Stomach smooth muscle (tissue), 2 donors: ENCODE measurements around the gene SLAIN2.

Source experiments
- H3K27ac ChIP-seq: one replicate; pipeline ENCODE4 v1.7.0; 2013; ENCODE audit warnings: mild to moderate bottlenecking, low read length, inconsistent platforms
- H3K27me3 ChIP-seq, 2 donors: one replicate each; pipeline ENCODE4 v1.7.0; 2013; ENCODE audit warnings: low read length in 2 of 2; ENCODE audit not compliant: insufficient read depth in 2 of 2, control insufficient read depth in 1 of 2
- H3K36me3 ChIP-seq, 2 donors: one replicate each; pipeline ENCODE4 v1.7.0; 2013; ENCODE audit warnings: low read length in 2 of 2; ENCODE audit not compliant: control insufficient read depth in 2 of 2, insufficient read depth in 2 of 2
- H3K4me1 ChIP-seq: one replicate; pipeline ENCODE4 v1.7.0; 2013; ENCODE audit warnings: low read length; ENCODE audit not compliant: control insufficient read depth, insufficient read depth
- H3K4me3 ChIP-seq, 2 donors: one replicate each; pipeline ENCODE4 v1.7.0; 2013; ENCODE audit warnings: low read length in 2 of 2
- H3K9ac ChIP-seq, 2 donors: one replicate each; pipeline ENCODE4 v1.7.0; 2013; ENCODE audit warnings: low read length in 2 of 2, mild to moderate bottlenecking in 1 of 2
- H3K9me3 ChIP-seq, 2 donors: one replicate each; pipeline ENCODE4 v1.7.0; 2013; ENCODE audit warnings: low read length in 2 of 2; ENCODE audit not compliant: control insufficient read depth in 2 of 2
- donor health status: healthy.
- donor health status: Pancreatic carcinoma.

The SLAIN2 gene

DNA sequence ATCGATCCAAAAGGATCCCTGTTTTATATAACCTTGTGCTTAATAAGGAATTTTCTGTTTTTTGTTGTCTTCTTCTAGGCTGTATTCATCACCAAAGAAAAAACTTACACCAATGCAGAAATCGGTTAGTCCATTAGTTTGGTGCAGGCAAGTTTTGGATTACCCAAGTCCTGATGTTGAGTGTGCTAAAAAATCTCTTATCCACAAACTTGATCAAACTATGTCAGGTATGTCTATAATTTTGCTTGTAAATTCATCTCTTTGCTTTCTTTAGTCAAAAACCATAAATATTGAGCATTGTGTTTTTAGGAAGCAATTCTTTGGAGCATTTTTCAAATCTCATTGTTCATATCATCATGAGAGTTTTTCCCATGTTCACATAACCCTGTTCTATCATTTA is 28.4 kb downstream of the SLAIN2 start:
- no peaks in the 10 kb centered on the region for H3K27me3 ChIP-seq
- no peaks in the 10 kb centered on the region for H3K9me3 ChIP-seq
- no peak overlapping the region for H3K27ac ChIP-seq
- H3K9ac ChIP-seq: no peak overlapping the region
- H3K4me3 ChIP-seq: no peak overlapping the region
- H3K4me1 ChIP-seq: no peaks in the 10 kb centered on the region
- no peaks in the 10 kb centered on the region for H3K36me3 ChIP-seq

DNA sequence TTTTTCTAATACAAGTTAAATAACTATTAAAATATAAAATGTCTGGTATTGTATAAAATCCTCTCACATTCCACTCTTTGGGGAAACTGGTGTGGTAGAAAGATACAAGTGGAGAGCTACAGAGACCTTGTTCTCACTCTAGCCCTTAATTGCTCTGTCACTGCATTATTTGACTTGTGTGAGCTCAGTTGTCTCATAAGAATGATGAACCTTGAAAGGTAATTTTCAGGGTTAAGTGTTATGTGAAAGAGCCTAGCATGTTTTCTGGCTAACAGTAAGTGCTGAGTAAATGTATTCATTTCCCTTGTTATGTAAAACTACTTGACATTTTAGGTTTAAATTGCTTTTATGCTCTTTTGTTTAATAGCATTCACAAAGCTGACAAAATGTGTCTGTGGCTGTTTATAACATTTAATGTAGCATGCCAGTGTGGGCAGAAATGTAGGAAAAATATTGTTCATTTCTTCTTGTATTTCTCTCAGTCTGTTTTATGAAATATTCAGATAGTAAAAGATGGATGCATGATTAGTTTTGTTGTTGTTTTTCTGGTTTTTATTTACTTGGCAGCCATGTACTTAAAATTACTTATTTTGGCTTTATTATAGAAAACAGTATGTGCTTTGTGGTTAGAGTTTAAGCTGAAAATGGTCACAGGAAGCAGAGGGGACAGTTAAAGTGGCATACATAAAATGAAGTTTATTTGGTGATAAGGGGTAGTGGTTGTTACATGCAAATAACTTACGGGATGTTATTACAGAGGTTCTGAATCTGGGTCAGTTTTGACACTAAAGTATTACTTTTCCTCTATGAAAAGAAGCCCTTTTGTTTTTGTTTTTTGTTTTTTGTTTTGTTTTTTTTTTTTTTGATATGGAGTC is 29.2 kb downstream of the SLAIN2 start:
- Histone ChIP-seq H3K4me3 (no peak overlapping the region), H3K27me3 (no peaks in the 10 kb centered on the region), H3K4me1 (no peaks in the 10 kb centered on the region), H3K9ac (no peak overlapping the region), H3K9me3 (no peaks in the 10 kb centered on the region), H3K27ac (no peak overlapping the region), H3K36me3 (no peaks in the 10 kb centered on the region)

GRCh38 chr4:48372272-48372671 is 30.9 kb downstream of the SLAIN2 start:
- Histone ChIP-seq H3K27ac (no peak overlapping the region), H3K4me3 (no peak overlapping the region), H3K9ac (no peak overlapping the region), H3K9me3 (no peaks in the 10 kb centered on the region), H3K36me3 (no peaks in the 10 kb centered on the region), H3K27me3 (no peaks in the 10 kb centered on the region), H3K4me1 (no peaks in the 10 kb centered on the region)

DNA sequence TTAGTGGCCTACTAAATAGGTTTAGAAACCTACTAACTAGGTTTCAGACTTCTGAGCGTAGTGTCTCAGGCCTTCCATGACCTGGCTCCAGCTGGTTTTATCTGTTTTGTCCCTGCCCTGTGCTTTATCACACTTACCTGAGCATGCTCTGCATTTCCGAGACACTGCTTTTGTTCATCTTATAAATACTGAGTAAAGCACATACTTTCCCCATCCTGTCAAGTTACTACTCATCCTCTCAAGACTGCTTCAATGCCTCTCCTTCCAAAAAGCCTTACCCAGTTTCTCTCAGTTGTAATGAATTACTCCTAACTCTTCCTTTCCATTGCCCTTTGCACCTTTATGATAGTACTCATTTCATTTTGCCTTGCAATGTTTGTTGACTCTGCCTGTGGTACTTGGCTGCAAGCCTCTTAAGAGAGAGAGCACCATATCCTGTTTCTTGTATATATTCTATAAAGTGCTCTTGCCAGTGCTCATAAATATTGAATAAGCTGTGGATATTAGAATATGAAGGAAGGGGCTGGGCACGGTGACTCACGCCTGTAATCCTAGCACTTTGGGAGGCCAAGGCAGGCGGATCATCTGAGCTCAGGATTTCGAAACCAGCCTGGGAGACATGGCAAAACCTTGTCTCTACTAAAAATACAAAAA is 34.4 kb downstream of the SLAIN2 start:
- Histone ChIP-seq H3K27me3 (no peaks in the 10 kb centered on the region), H3K27ac (no peak overlapping the region), H3K4me3 (no peak overlapping the region), H3K9ac (no peak overlapping the region), H3K36me3 (no peaks in the 10 kb centered on the region), H3K9me3 (no peaks in the 10 kb centered on the region), H3K4me1 (no peaks in the 10 kb centered on the region)

- Histone ChIP-seq H3K9me3 (no peaks in the 10 kb centered on the region), H3K4me1 (no peaks in the 10 kb centered on the region), H3K9ac (no peak overlapping the region), H3K27ac (no peak overlapping the region), H3K4me3 (no peak overlapping the region), H3K27me3 (no peaks in the 10 kb centered on the region), H3K36me3 (peaks cover 3 to 7% of the 10 kb centered on the region in 2 donors)
Observed at GRCh38 chr4:48379587-48380180, 38.4 kb downstream of the SLAIN2 start.

DNA sequence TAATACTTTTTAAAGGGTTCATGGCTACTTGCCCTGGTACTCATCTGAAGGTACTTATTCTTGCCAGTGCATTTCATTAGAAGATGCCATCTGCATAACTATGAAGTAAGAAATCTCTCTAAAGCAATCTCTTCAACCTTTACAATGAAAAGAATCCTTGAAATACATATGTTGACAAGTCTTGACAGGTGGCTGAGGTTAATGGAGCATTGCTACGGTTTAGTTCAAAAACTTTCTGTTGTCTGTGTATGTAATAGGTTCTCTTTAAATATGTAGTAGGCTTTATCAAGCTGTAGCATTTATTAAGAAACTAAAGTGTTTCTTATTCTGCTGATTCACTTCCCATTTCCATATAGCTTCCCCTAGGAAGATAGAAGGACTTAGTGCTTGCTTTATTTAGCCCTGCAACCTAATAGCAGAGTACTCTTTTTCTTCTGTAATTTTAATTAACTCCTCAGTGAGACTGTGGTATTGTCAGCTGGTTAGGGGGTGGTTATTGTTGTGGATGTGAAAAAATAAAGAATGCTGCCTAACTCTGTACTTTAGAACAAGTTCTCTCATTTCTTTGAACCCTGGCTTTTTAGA is 39.3 kb downstream of the SLAIN2 start:
- no peak overlapping the region for H3K9ac ChIP-seq
- peaks cover 6 to 7% of the 10 kb centered on the region in 2 donors for H3K36me3 ChIP-seq
- no peak overlapping the region for H3K27ac ChIP-seq
- no peaks in the 10 kb centered on the region for H3K27me3 ChIP-seq
- no peak overlapping the region for H3K4me3 ChIP-seq
- no peaks in the 10 kb centered on the region for H3K9me3 ChIP-seq
- H3K4me1 ChIP-seq: no peaks in the 10 kb centered on the region

- Histone ChIP-seq H3K4me1 (no peaks in the 10 kb centered on the region), H3K36me3 (peaks cover 5% of the 10 kb centered on the region in 2 donors), H3K9me3 (no peaks in the 10 kb centered on the region), H3K4me3 (no peak overlapping the region), H3K27me3 (no peaks in the 10 kb centered on the region), H3K27ac (no peak overlapping the region), H3K9ac (no peak overlapping the region)
Observed at GRCh38 chr4:48388525-48389154, 47.3 kb downstream of the SLAIN2 start.

- Histone ChIP-seq H3K27me3 (no peaks in the 10 kb centered on the region), H3K4me1 (no peaks in the 10 kb centered on the region), H3K4me3 (no peak overlapping the region), H3K36me3 (peaks cover 2 to 13% of the 10 kb centered on the region in 2 donors), H3K9ac (no peak overlapping the region), H3K27ac (no peak overlapping the region), H3K9me3 (no peaks in the 10 kb centered on the region)
Observed at GRCh38 chr4:48396043-48396442, 54.7 kb downstream of the SLAIN2 start.

DNA sequence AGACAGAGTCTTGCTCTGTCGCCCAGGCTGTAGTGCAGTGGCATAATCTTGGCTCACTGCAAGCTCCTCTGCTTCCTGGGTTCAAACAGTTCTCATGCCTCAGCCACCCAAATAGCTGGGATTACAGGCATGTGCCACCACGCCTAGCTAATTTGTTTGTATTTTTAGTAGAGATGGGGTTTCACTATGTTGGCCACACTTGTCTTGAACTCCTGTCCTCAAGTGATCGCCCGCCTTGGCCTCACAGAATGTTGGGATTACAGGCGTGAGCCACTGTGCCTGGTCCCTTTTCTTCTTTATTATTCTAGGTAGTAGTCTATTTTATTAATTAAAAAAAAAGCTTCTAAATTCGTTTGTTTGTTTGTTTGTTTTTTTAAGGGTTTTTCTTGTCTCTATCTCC is 59.1 kb downstream of the SLAIN2 start:
- no peaks in the 10 kb centered on the region for H3K9me3 ChIP-seq
- H3K27ac ChIP-seq: no peak overlapping the region
- H3K27me3 ChIP-seq: no peaks in the 10 kb centered on the region
- no peaks in the 10 kb centered on the region for H3K4me1 ChIP-seq
- H3K4me3 ChIP-seq: no peak overlapping the region
- peaks cover 9% of the 10 kb centered on the region in 2 donors for H3K36me3 ChIP-seq
- H3K9ac ChIP-seq: no peak overlapping the region

DNA sequence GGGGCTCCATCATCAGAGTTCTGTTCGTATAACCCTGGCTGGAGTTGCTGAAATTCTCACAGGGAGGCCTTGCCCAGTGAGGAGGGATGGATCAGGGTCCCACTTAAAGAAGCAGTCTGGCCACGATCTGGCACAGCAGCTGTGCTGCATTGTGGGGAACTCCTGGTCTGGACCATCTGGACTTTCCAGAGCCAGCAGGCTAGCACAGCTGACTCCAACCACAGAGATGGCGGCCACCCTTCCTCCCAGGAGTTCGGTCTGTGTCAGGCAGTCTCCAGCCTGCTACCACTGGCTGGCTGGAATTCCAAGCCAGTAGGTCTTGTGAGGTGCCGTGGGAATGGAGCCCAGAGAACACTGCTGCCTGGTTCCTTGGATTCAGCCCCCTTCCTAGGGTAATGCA is 62.0 kb downstream of the SLAIN2 start:
- H3K27me3 ChIP-seq: no peaks in the 10 kb centered on the region
- no peak overlapping the region for H3K9ac ChIP-seq
- H3K9me3 ChIP-seq: no peaks in the 10 kb centered on the region
- H3K36me3 ChIP-seq: peaks cover 0 to 6% of the 10 kb centered on the region in 2 donors
- no peaks in the 10 kb centered on the region for H3K4me1 ChIP-seq
- H3K27ac ChIP-seq: no peak overlapping the region
- no peak overlapping the region for H3K4me3 ChIP-seq
